22Rv1 (cell line): ENCODE data around the gene PIH1D2.
A peak's percentile ranks its signal among the peaks of the same experiment; 100 is the strongest.
"Not testable (repeated sequence)": the region's sequence is repeated elsewhere in the genome, so short reads cannot be mapped to it uniquely, and the experiment has no call there.

Source experiments
- H3K27ac ChIP-seq: fragments of 450-650 bp; 2 replicates; pipeline ENCODE4 v1.5.1; 2017
- CTCF ChIP-seq: fragments of 450-650 bp; IDR thresholded peaks from 2 replicates; pipeline ENCODE4 v1.5.1; 2017; ENCODE audit warnings: mild to moderate bottlenecking
- ZFX ChIP-seq: fragments of 450-650 bp; IDR thresholded peaks from 2 replicates; pipeline ENCODE4 v1.6.1; 2017; ENCODE audit warnings: antibody characterized with exemption, borderline replicate concordance

Gene PIH1D2

GRCh38 chr11:112113539-112114457, 40.0 kb upstream of the PIH1D2 start:
- no peak overlapping the region for H3K27ac ChIP-seq
- no peak for TF ChIP-seq ZFX
- peak; percentile 72 for TF ChIP-seq CTCF

GRCh38 chr11:112106070-112106469, 32.3 kb upstream of the PIH1D2 start:
- TF ChIP-seq CTCF (no peak), ZFX (no peak)
- H3K27ac ChIP-seq = no peak overlapping the region

GRCh38 chr11:112103446-112103845, 29.6 kb upstream of the PIH1D2 start:
- TF ChIP-seq CTCF (no peak), ZFX (no peak)
- H3K27ac ChIP-seq = no peak overlapping the region

- no peak overlapping the region for H3K27ac ChIP-seq
- no peak for TF ChIP-seq ZFX
- no peak for TF ChIP-seq CTCF
Observed at GRCh38 chr11:112100462-112100861, 26.6 kb upstream of the PIH1D2 start.

GRCh38 chr11:112097734-112098528, 24.1 kb upstream of the PIH1D2 start:
- H3K27ac ChIP-seq = no peak overlapping the region
- TF ChIP-seq ZFX = no peak
- TF ChIP-seq CTCF = no peak

GRCh38 chr11:112096194-112096593, 22.4 kb upstream of the PIH1D2 start:
- TF ChIP-seq CTCF = no peak
- no peak for TF ChIP-seq ZFX
- no peak overlapping the region for H3K27ac ChIP-seq

- not testable (repeated sequence) for H3K27ac ChIP-seq
Observed at GRCh38 chr11:112095302-112095701, 21.5 kb upstream of the PIH1D2 start.
